CD4-positive, CD25-positive, alpha-beta regulatory T cell (primary cell): ENCODE data around the gene OSGIN1. TPM values are rescaled to one million over a fixed set of nuclear protein-coding genes. Genes with fewer than 3 reads are reported as not detected.
"Not testable (repeated sequence)": the region's sequence is repeated elsewhere in the genome, so short reads cannot be mapped to it uniquely, and the experiment has no call there.

ENCODE experiments used
- ATAC-seq, 2 donors: fragments of 150-1000 bp; cut with Tn5 transposase; one replicate each; pipeline ENCODE4 v1.10.0; 2021; ENCODE audit warnings: low read depth in 2 of 2, moderate number of reproducible peaks in 2 of 2, moderate library complexity in 1 of 2
- DNase-seq, 3 donors: peaks; one replicate each; pipeline versions ENCODE4 v3.0.0 to v3.0.0-alpha.2; 2012 to 2022; ENCODE audit warnings: mixed read lengths in 1 of 3
- H3K27ac ChIP-seq: one replicate; pipeline ENCODE4 v1.7.0; 2013; ENCODE audit warnings: mild to moderate bottlenecking, low read length; ENCODE audit not compliant: insufficient read depth, poor library complexity, severe bottlenecking
- H3K27me3 ChIP-seq: one replicate; pipeline ENCODE4 v1.7.0; 2013; ENCODE audit warnings: low read length; ENCODE audit not compliant: control insufficient read depth, insufficient read depth
- H3K36me3 ChIP-seq: one replicate; pipeline ENCODE4 v1.7.0; 2013; ENCODE audit warnings: mild to moderate bottlenecking, low read length, moderate library complexity; ENCODE audit not compliant: control insufficient read depth, insufficient read depth
- H3K4me1 ChIP-seq: 2 replicates; pipeline ENCODE4 v1.7.0; 2013; ENCODE audit warnings: mild to moderate bottlenecking, low read length; ENCODE audit not compliant: insufficient read depth, control insufficient read depth, poor library complexity, severe bottlenecking
- H3K4me3 ChIP-seq: one replicate; pipeline ENCODE4 v1.7.0; 2013; ENCODE audit warnings: low read depth, mild to moderate bottlenecking, low read length, moderate library complexity
- H3K9me3 ChIP-seq, 2 experiments: 1 replicate in 1 of 2; 2 replicates in 1 of 2; pipeline ENCODE4 v1.7.0; 2013; ENCODE audit warnings: low read length in 2 of 2, mild to moderate bottlenecking in 1 of 2, moderate library complexity in 1 of 2; ENCODE audit not compliant: control insufficient read depth in 2 of 2
- H3K27ac Mint-ChIP-seq, 3 donors: one replicate each; pipeline ENCODE4 v1.8.0; 2020 to 2022; ENCODE audit warnings: mild to moderate bottlenecking in 3 of 3, mixed read lengths in 3 of 3, moderate library complexity in 2 of 3
- H3K27me3 Mint-ChIP-seq: one replicate; pipeline ENCODE4 v1.8.0; 2022; ENCODE audit warnings: mild to moderate bottlenecking, mixed read lengths
- H3K36me3 Mint-ChIP-seq: one replicate; pipeline ENCODE4 v1.8.0; 2020; ENCODE audit warnings: mixed read lengths
- H3K4me1 Mint-ChIP-seq, 4 donors: one replicate each; pipeline ENCODE4 v1.8.0; 2020 to 2022; ENCODE audit warnings: mixed read lengths in 4 of 4, mild to moderate bottlenecking in 1 of 4
- H3K4me3 Mint-ChIP-seq, 4 donors: one replicate each; pipeline ENCODE4 v1.8.0; 2020 to 2022; ENCODE audit warnings: mild to moderate bottlenecking in 4 of 4, mixed read lengths in 4 of 4, moderate library complexity in 3 of 4
- H3K9me3 Mint-ChIP-seq, 7 donors: one replicate each; pipeline ENCODE4 v1.8.0; 2020 to 2022; ENCODE audit warnings: mixed read lengths in 7 of 7, mild to moderate bottlenecking in 3 of 7, moderate library complexity in 2 of 7
- polyA plus RNA-seq, 4 donors: library from polyadenylated mRNA; unstranded; fragments of 300-500 nt; fragmentation: Illumina TruSeq; gene quantifications; one replicate each; pipeline ENCODE4 v1.2.3, GENCODE V29; 2021
- total RNA-seq: library from RNA; stranded (reverse); gene quantifications from one replicate; pipeline ENCODE4 v1.2.3, GENCODE V29; 2022

OSGIN1 gene
- total and polyA plus RNA-seq, 5 donors from 2014 or later = 0.29 to 0.72 TPM; not detected in 3

DNA sequence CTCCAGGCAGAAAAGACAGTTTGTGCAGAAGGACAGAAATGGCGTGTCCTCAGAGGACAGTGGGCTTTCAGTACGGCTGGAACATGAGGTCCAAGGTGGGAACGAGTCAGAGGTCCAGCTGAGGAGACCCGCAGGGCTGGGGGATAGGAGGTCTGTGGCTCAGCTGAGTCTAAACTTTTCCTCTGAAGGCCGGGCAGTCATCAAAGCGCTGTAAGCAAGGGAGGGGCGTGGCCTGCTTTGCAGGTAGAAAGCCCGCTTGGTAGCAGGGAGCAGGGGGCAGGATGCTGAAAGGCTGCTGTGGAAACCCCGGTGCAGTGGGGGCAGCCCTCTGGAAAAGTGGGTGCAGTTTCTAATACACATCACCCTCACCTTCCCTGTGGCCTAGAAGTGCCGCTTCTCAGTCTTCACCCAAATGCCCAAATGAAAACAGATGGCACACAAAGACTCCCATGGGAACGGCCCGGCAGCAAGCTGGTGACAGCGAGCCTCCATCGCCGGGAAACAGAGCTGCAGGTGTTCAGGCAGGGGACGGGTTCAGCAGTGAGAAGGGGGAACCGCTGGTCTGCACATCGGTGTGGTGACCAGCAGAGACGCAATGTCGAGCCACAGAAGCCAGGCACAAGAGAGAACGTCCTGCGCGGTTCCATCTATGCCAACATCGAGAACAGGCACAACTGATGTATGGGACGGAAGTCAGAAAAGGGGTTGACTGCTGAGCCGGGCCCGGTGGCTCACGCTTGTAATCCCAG, 12.2 kb upstream of the OSGIN1 start:
- Mint-ChIP-seq H3K27me3 (no peaks in the 10 kb centered on the region), H3K9me3 (no peaks in the 10 kb centered on the region), H3K27ac (no peak overlapping the region)

GRCh38 chr16:83941546-83941945, 11.5 kb upstream of the OSGIN1 start:
- not testable (repeated sequence) for H3K27me3 ChIP-seq, H3K4me3 Mint-ChIP-seq, ATAC-seq, H3K36me3 ChIP-seq, H3K4me3 ChIP-seq, H3K36me3 Mint-ChIP-seq, H3K9me3 Mint-ChIP-seq, DNase-seq, H3K27me3 Mint-ChIP-seq, H3K9me3 ChIP-seq, H3K4me1 ChIP-seq, H3K27ac ChIP-seq, H3K4me1 Mint-ChIP-seq, H3K27ac Mint-ChIP-seq

More for the DNA sequence above, 12.2 kb upstream of the OSGIN1 start:
- no peaks in the 10 kb centered on the region for H3K9me3 ChIP-seq
- DNase-seq (no peak), ATAC-seq (no peak)
- Mint-ChIP-seq H3K36me3 (no peaks in the 10 kb centered on the region), H3K4me1 (peaks cover 0 to 9% (median 3%) of the 10 kb centered on the region in 4 donors), H3K4me3 (no peak overlapping the region)
- H3K4me1 ChIP-seq = no peaks in the 10 kb centered on the region
- H3K36me3 ChIP-seq = no peaks in the 10 kb centered on the region
- H3K27me3 ChIP-seq = no peaks in the 10 kb centered on the region
- no peak overlapping the region for H3K4me3 ChIP-seq
- H3K27ac ChIP-seq = no peak overlapping the region

- Histone ChIP-seq H3K36me3 (no peaks in the 10 kb centered on the region), H3K4me3 (no peak overlapping the region), H3K27ac (no peak overlapping the region), H3K27me3 (no peaks in the 10 kb centered on the region), H3K4me1 (no peaks in the 10 kb centered on the region), H3K9me3 (no peaks in the 10 kb centered on the region)
- Mint-ChIP-seq H3K9me3 (no peaks in the 10 kb centered on the region), H3K4me1 (peaks cover 0 to 9% (median 3%) of the 10 kb centered on the region in 4 donors), H3K27ac (no peak overlapping the region), H3K27me3 (no peaks in the 10 kb centered on the region), H3K4me3 (no peak overlapping the region), H3K36me3 (no peaks in the 10 kb centered on the region)
- DNase-seq (no peak), ATAC-seq (no peak)
Measured at GRCh38 chr16:83942074-83942473, 11.0 kb upstream of the OSGIN1 start.

DNA sequence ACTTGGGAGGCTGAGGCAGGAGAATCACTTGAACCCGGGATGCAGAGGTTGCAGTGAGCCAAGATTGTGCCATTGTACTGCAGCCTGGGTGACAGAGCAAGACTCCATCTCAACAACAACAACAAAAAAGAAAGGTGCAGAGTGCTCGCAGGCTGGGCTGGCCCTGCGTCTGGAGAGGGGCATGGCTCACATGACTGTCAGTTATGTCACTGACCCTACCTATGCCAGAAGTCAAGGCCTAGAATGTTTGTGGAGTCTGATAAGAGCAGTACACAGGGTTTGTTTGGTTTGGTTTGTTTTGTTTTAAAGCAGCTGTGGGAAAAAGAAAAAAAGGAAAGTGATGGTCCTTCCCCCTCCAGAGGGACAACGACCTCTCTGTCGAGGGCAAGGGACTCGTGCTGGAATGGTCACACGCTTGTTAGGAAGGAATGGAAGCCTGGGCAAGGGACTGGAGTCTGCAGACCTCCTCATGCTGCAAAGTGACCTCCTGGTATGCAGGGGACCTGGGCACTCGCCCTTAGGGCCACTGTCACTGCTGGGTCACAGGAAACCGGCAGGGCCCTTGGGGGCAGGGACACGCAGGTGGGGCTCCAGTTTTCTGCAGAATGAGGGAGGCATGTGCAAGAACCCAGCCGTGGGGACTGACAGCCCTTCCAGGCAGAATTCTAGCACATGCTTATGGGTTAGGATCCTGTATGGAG, 10.1 kb upstream of the OSGIN1 start:
- DNase-seq (no peak), ATAC-seq (no peak)
- Mint-ChIP-seq H3K4me3 (no peak overlapping the region), H3K27ac (no peak overlapping the region), H3K36me3 (no peaks in the 10 kb centered on the region), H3K4me1 (peaks cover 0 to 9% (median 3%) of the 10 kb centered on the region in 4 donors), H3K27me3 (no peaks in the 10 kb centered on the region), H3K9me3 (no peaks in the 10 kb centered on the region)
- H3K36me3 ChIP-seq = no peaks in the 10 kb centered on the region
- H3K4me1 ChIP-seq = no peaks in the 10 kb centered on the region
- no peaks in the 10 kb centered on the region for H3K9me3 ChIP-seq
- no peak overlapping the region for H3K27ac ChIP-seq
- H3K27me3 ChIP-seq = no peaks in the 10 kb centered on the region
- H3K4me3 ChIP-seq = no peak overlapping the region

GRCh38 chr16:83943516-83944050, 9.5 kb upstream of the OSGIN1 start:
- Mint-ChIP-seq H3K4me1 (peaks cover 0 to 8% (median 3%) of the 10 kb centered on the region in 4 donors), H3K27me3 (no peaks in the 10 kb centered on the region), H3K4me3 (no peak overlapping the region), H3K36me3 (no peaks in the 10 kb centered on the region), H3K27ac (no peak overlapping the region), H3K9me3 (no peaks in the 10 kb centered on the region)
- Histone ChIP-seq H3K4me3 (no peak overlapping the region), H3K4me1 (no peaks in the 10 kb centered on the region), H3K36me3 (no peaks in the 10 kb centered on the region), H3K27ac (no peak overlapping the region), H3K9me3 (no peaks in the 10 kb centered on the region), H3K27me3 (no peaks in the 10 kb centered on the region)
- DNase-seq (no peak), ATAC-seq (no peak)

DNA sequence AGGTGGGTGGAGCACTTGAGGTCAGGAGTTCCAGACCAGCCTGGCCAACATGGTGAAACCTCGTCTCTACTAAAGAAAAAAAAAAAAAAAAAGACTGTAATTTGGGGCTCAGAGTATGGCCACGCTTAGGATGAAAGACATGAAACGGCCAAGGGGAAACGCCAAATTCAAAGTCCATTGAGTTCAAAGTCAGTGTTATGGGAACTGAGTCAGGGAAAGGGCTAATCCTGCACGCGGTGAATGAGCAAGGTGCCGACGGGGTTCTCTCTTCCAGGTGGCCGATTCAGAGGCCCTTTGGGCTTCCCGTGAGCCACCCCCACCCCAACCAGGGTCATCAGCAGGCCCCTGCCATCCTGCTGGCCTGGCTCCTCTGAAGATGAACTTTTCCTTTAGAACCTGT, 7.5 kb upstream of the OSGIN1 start:
- Histone ChIP-seq H3K27me3 (no peaks in the 10 kb centered on the region), H3K4me3 (no peak overlapping the region), H3K36me3 (no peaks in the 10 kb centered on the region), H3K9me3 (no peaks in the 10 kb centered on the region), H3K4me1 (no peaks in the 10 kb centered on the region), H3K27ac (no peak overlapping the region)
- Mint-ChIP-seq H3K36me3 (no peaks in the 10 kb centered on the region), H3K4me1 (no peaks in the 10 kb centered on the region), H3K9me3 (no peaks in the 10 kb centered on the region), H3K4me3 (no peak overlapping the region), H3K27ac (no peak overlapping the region), H3K27me3 (no peaks in the 10 kb centered on the region)
- ATAC-seq (no peak), DNase-seq (no peak)

- Histone ChIP-seq H3K27me3 (no peaks in the 10 kb centered on the region), H3K4me1 (no peaks in the 10 kb centered on the region), H3K36me3 (no peaks in the 10 kb centered on the region), H3K9me3 (no peaks in the 10 kb centered on the region), H3K4me3 (no peak overlapping the region), H3K27ac (no peak overlapping the region)
- Mint-ChIP-seq H3K27me3 (no peaks in the 10 kb centered on the region), H3K36me3 (no peaks in the 10 kb centered on the region), H3K27ac (no peak overlapping the region), H3K9me3 (no peaks in the 10 kb centered on the region), H3K4me3 (no peak overlapping the region), H3K4me1 (no peaks in the 10 kb centered on the region)
- ATAC-seq (no peak), DNase-seq (no peak)
Measured at GRCh38 chr16:83946154-83946780, 6.8 kb upstream of the OSGIN1 start.
